HepG2 (cell line): Measurements from ENCODE around the gene UBB. TPM values are rescaled to one million over a fixed set of nuclear protein-coding genes. Genes with fewer than 3 reads are reported as not detected.

Experiments used
- FIP1L1 ChIP-seq: fragments of 200-400 bp; formaldehyde crosslinking; IDR thresholded peaks from 2 replicates; pipeline ENCODE4 v1.6.1; 2018; ENCODE audit warnings: low read depth, mild to moderate bottlenecking, low read length, moderate library complexity, borderline replicate concordance; ENCODE audit not compliant: insufficient read depth
- FOSL1 ChIP-seq: sonication (generic); formaldehyde crosslinking; IDR thresholded peaks from 2 replicates; pipeline ENCODE4 v1.9.0; 2021; ENCODE audit warnings: missing genetic modification reagents, borderline replicate concordance
- FOXC1 ChIP-seq: sonication (generic); formaldehyde crosslinking; IDR thresholded peaks from 2 replicates; pipeline ENCODE4 v1.8.0; 2022; ENCODE audit warnings: mild to moderate bottlenecking, missing genetic modification reagents, borderline replicate concordance
- GZF1 ChIP-seq: sonication (generic); formaldehyde crosslinking; IDR thresholded peaks from 2 replicates; pipeline ENCODE4 v1.5.1; 2020; ENCODE audit warnings: mild to moderate bottlenecking, missing genetic modification reagents
- MEF2D ChIP-seq: sonication (generic); formaldehyde crosslinking; IDR thresholded peaks from 2 replicates; pipeline ENCODE4 v1.5.1; 2020; ENCODE audit warnings: mild to moderate bottlenecking, missing genetic modification reagents
- MIER2 ChIP-seq: IDR thresholded peaks from 2 replicates; pipeline ENCODE4 v1.6.1; 2016; ENCODE audit warnings: missing biosample characterization, missing genetic modification reagents
- NFIC ChIP-seq: IDR thresholded peaks from 2 replicates; pipeline ENCODE4 v1.6.1; 2012; ENCODE audit warnings: mild to moderate bottlenecking, low read length, inconsistent platforms
- NONO ChIP-seq, 2 experiments: fragments of 450-650 bp in 1 of 2; sonication (generic) in 1 of 2; formaldehyde crosslinking in 1 of 2; IDR thresholded peaks in 1 of 2; conservative IDR thresholded peaks in 1 of 2; 2 replicates each; pipeline versions ENCODE4 v1.6.1 to v1.8.0; 2017 to 2022; ENCODE audit warnings: mild to moderate bottlenecking in 1 of 2, missing genetic modification reagents in 1 of 2, moderate library complexity in 1 of 2
- NRL ChIP-seq: sonication (generic); formaldehyde crosslinking; IDR thresholded peaks from 2 replicates; pipeline ENCODE4 v1.5.0; 2020; ENCODE audit warnings: missing genetic modification reagents, mild to moderate bottlenecking, moderate library complexity, borderline replicate concordance
- RFXAP ChIP-seq: sonication (generic); formaldehyde crosslinking; IDR thresholded peaks from 2 replicates; pipeline ENCODE4 v1.4.0; 2020; ENCODE audit warnings: missing genetic modification reagents, borderline replicate concordance
- TEAD3 ChIP-seq: optimal IDR thresholded peaks from 2 replicates; pipeline ENCODE3; 2016; ENCODE audit warnings: borderline replicate concordance
- TMF1 ChIP-seq: sonication (generic); formaldehyde crosslinking; IDR thresholded peaks from 2 replicates; pipeline ENCODE4 v1.8.1; 2022; ENCODE audit warnings: low read depth, missing genetic modification reagents
- ZC3H4 ChIP-seq: sonication (generic); formaldehyde crosslinking; IDR thresholded peaks from 2 replicates; pipeline ENCODE4 v1.4.0; 2020; ENCODE audit warnings: missing genetic modification reagents, borderline replicate concordance
- ZEB1 ChIP-seq: IDR thresholded peaks from 2 replicates; pipeline ENCODE4 v1.6.1; 2012; ENCODE audit warnings: mild to moderate bottlenecking, low read depth, inconsistent platforms; ENCODE audit not compliant: insufficient replicate concordance
- polyA plus RNA-seq, 8 experiments: library from polyadenylated mRNA; depleted of rRNA in 3 of 8; stranded (reverse) in 7 of 8; unstranded in 1 of 8; fragments of >200 nt; fragmentation: Illumina TruSeq in 4 of 8; extraction: Trizol in 4 of 8; gene quantifications; 2 replicates each; pipeline versions ENCODE4 v1.2.1 to v1.2.3, GENCODE V29; 2011 to 2016; ENCODE audit warnings: low read depth in 4 of 8, missing spikeins in 1 of 8, mixed read lengths in 1 of 8; ENCODE audit not compliant: insufficient read depth in 1 of 8
- total RNA-seq, 5 experiments: library from RNA; depleted of rRNA; stranded (reverse); fragments of >200 nt; fragmentation: Illumina TruSeq; extraction: Trizol; gene quantifications; 2 replicates each; pipeline ENCODE4 v1.2.3, GENCODE V29; 2016; ENCODE audit warnings: low read depth in 1 of 5
- TF ChIP-seq, protein P1 (sequence below): sonication (generic); formaldehyde crosslinking; IDR thresholded peaks from 2 replicates; pipeline ENCODE4 v1.4.0; 2020; ENCODE audit warnings: mild to moderate bottlenecking, missing genetic modification reagents
- TF ChIP-seq, protein P2 (sequence below): sonication (generic); formaldehyde crosslinking; IDR thresholded peaks from 2 replicates; pipeline ENCODE4 v1.4.0; 2020; ENCODE audit warnings: missing genetic modification reagents
- TF ChIP-seq, protein P3 (sequence below): sonication (generic); formaldehyde crosslinking; conservative IDR thresholded peaks from 2 replicates; pipeline ENCODE4 v1.4.0; 2020; ENCODE audit warnings: missing genetic modification reagents
- TF ChIP-seq, protein P4 (sequence below): sonication (generic); formaldehyde crosslinking; IDR thresholded peaks from 2 replicates; pipeline ENCODE4 v1.4.0; 2020; ENCODE audit warnings: mild to moderate bottlenecking, low read depth, missing genetic modification reagents

Gene UBB
- total and polyA plus RNA-seq, 2 of the 13 experiments (the other 11 are each of a cell fraction or from before 2014, with no cell fraction given): 1,130 to 2,066 TPM

DNA sequence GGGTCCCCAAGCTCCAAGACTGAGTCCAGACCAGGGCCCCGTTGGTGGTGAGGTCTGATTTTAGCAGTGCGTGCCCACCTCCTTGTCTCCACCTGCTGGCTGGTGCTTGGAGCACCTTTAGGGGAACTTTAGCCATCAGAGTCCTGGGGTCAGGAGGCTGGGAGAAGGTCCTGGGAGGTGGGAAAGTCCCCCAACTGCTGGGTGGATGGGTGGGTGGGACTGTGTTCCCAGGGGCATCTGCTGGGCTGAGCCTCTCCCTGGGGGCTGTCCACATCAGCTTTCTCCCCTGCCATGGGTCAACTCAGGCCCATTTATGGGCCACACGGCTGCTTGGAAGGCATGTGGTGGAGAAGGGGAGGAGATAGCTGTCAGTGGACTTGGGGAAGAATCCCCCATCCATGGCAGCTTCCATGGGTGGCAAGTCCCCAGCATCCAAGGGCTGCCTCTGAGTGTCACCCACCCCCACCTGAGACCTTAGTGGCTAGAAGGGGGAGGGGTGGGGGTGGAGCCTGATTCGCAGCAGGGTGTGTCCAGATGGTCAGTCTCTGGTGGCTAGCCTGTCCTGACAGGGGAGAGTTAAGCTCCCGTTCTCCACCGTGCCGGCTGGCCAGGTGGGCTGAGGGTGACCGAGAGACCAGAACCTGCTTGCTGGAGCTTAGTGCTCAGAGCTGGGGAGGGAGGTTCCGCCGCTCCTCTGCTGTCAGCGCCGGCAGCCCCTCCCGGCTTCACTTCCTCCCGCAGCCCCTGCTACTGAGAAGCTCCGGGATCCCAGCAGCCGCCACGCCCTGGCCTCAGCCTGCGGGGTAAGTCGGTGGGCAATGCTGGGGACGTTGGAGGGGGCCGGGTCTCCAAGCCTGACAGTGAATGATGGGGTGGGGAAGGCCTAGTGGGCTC is 34.4 kb downstream of the UBB start, which contains the start of gene TRPV2 (continued):
- TF ChIP-seq, protein P1, sequence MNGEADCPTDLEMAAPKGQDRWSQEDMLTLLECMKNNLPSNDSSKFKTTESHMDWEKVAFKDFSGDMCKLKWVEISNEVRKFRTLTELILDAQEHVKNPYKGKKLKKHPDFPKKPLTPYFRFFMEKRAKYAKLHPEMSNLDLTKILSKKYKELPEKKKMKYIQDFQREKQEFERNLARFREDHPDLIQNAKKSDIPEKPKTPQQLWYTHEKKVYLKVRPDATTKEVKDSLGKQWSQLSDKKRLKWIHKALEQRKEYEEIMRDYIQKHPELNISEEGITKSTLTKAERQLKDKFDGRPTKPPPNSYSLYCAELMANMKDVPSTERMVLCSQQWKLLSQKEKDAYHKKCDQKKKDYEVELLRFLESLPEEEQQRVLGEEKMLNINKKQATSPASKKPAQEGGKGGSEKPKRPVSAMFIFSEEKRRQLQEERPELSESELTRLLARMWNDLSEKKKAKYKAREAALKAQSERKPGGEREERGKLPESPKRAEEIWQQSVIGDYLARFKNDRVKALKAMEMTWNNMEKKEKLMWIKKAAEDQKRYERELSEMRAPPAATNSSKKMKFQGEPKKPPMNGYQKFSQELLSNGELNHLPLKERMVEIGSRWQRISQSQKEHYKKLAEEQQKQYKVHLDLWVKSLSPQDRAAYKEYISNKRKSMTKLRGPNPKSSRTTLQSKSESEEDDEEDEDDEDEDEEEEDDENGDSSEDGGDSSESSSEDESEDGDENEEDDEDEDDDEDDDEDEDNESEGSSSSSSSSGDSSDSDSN (CRISPR knock-in tag): no peak
- TF ChIP-seq RFXAP (CRISPR knock-in tag): no peak
- no peak for TF ChIP-seq FIP1L1
- TF ChIP-seq, protein P2, sequence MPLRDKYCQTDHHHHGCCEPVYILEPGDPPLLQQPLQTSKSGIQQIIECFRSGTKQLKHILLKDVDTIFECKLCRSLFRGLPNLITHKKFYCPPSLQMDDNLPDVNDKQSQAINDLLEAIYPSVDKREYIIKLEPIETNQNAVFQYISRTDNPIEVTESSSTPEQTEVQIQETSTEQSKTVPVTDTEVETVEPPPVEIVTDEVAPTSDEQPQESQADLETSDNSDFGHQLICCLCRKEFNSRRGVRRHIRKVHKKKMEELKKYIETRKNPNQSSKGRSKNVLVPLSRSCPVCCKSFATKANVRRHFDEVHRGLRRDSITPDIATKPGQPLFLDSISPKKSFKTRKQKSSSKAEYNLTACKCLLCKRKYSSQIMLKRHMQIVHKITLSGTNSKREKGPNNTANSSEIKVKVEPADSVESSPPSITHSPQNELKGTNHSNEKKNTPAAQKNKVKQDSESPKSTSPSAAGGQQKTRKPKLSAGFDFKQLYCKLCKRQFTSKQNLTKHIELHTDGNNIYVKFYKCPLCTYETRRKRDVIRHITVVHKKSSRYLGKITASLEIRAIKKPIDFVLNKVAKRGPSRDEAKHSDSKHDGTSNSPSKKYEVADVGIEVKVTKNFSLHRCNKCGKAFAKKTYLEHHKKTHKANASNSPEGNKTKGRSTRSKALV (CRISPR knock-in tag): no peak
- no peak for TF ChIP-seq NFIC
- no peak for TF ChIP-seq FOSL1
- TF ChIP-seq TEAD3 (CRISPR knock-in tag): no peak
- TF ChIP-seq, protein P3, sequence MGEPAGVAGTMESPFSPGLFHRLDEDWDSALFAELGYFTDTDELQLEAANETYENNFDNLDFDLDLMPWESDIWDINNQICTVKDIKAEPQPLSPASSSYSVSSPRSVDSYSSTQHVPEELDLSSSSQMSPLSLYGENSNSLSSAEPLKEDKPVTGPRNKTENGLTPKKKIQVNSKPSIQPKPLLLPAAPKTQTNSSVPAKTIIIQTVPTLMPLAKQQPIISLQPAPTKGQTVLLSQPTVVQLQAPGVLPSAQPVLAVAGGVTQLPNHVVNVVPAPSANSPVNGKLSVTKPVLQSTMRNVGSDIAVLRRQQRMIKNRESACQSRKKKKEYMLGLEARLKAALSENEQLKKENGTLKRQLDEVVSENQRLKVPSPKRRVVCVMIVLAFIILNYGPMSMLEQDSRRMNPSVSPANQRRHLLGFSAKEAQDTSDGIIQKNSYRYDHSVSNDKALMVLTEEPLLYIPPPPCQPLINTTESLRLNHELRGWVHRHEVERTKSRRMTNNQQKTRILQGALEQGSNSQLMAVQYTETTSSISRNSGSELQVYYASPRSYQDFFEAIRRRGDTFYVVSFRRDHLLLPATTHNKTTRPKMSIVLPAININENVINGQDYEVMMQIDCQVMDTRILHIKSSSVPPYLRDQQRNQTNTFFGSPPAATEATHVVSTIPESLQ: no peak
- no peak for TF ChIP-seq MIER2 (CRISPR knock-in tag)
- TF ChIP-seq NRL (CRISPR knock-in tag): no peak
- TF ChIP-seq, protein P4, sequence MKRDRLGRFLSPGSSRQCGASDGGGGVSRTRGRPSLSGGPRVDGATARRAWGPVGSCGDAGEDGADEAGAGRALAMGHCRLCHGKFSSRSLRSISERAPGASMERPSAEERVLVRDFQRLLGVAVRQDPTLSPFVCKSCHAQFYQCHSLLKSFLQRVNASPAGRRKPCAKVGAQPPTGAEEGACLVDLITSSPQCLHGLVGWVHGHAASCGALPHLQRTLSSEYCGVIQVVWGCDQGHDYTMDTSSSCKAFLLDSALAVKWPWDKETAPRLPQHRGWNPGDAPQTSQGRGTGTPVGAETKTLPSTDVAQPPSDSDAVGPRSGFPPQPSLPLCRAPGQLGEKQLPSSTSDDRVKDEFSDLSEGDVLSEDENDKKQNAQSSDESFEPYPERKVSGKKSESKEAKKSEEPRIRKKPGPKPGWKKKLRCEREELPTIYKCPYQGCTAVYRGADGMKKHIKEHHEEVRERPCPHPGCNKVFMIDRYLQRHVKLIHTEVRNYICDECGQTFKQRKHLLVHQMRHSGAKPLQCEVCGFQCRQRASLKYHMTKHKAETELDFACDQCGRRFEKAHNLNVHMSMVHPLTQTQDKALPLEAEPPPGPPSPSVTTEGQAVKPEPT (CRISPR knock-in tag): no peak
- TF ChIP-seq ZC3H4 (CRISPR knock-in tag): no peak
- TF ChIP-seq ZEB1: no peak
- TF ChIP-seq NONO (IDR thresholded peaks at IDR 0.05): no peak
- no peak for TF ChIP-seq NONO (CRISPR knock-in tag; conservative IDR thresholded peaks at IDR 0.05)
- no peak for TF ChIP-seq GZF1 (CRISPR knock-in tag)
- no peak for TF ChIP-seq FOXC1 (CRISPR knock-in tag)
- no peak for TF ChIP-seq MEF2D (CRISPR knock-in tag)
- no peak; the same call in 1 of the 2 replicates for TF ChIP-seq TMF1 (CRISPR knock-in tag)
